ENCODE data around the gene MRPL58. TPM values are rescaled to one million over a fixed set of nuclear protein-coding genes. Genes with fewer than 3 reads are reported as not detected.
"Not testable (repeated sequence)": the region's sequence is repeated elsewhere in the genome, so short reads cannot be mapped to it uniquely, and the experiment has no call there.

MRPL58 gene
- total RNA-seq = 10 to 100 TPM; 32.2 to 36.2 TPM

GRCh38 chr17:75012346-75013091 lies at the start of gene MRPL58:
Gene MRPL58, plus strand, starts transcription at chr17:75012670. Its CDS starts 17 bp downstream, at chr17:75012687.
- Mint-ChIP-seq H3K36me3 (peaks cover 4% of the 10 kb centered on the region), H3K27ac (peak within 1 kb of the TSS; percentile 70), H3K4me3 (peak within 1 kb of the TSS; percentile 95), H3K9me3 (no peaks in the 10 kb centered on the region), H3K4me1 (peaks cover 19% of the 10 kb centered on the region), H3K27me3 (peaks cover 2% of the 10 kb centered on the region)
- DNase-seq (peak; percentile 88), ATAC-seq (ENCODE audit: low read depth) (peak; percentile 90)
- POLR2A ChIA-PET = interaction anchor here (0.6 to 3.2 kb wide), 35 partner anchors 8 to 726 kb away, joined by 3 to 25 read pairs (median 5); partner anchors contain the start of genes ARMC7, ATP5PD, CDR2L and FDXR

- Mint-ChIP-seq H3K9me3 (no peaks in the 10 kb centered on the region), H3K27ac (no peak overlapping the region), H3K27me3 (peaks cover 5% of the 10 kb centered on the region), H3K4me3 (no peak overlapping the region), H3K4me1 (peaks cover 7% of the 10 kb centered on the region), H3K36me3 (no peaks in the 10 kb centered on the region)
- ATAC-seq (ENCODE audit: low read depth) (no peak), DNase-seq (no peak)
- POLR2A ChIA-PET = no interaction called here
These were observed 48.8 kb upstream of the MRPL58 start for GRCh38 chr17:74963656-74964055.

DNA sequence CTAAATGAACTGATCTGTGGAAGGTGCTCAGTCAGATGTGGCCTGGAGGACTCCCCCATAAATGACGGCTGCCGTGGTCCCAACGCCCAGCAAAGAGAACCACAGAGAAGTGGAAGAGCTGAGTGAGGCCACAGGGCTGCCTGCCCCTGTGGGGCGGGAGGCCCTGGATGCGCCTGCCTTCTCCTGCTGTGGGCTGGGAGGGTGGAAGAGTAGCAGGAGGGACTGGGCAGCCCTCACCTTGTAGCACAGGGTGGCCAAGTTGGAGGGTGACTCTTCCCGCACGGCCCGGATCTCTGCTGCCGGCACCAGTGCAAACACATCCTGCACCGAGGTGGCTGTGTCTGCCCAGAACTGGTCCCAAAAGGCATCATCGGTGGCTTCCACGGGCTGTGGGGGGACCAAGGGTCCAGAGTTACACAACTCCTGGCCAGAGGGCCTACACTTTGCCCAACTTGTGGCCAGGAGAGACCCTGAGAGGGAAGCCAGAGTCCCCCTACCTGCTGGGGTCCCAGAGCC lies 48.2 kb upstream of the MRPL58 start:
- peaks cover 5% of the 10 kb centered on the region for H3K27me3 Mint-ChIP-seq
- DNase-seq (no peak), ATAC-seq (ENCODE audit: low read depth) (no peak)
- H3K36me3 Mint-ChIP-seq = no peaks in the 10 kb centered on the region
- H3K4me1 Mint-ChIP-seq = peaks cover 7% of the 10 kb centered on the region
- H3K9me3 Mint-ChIP-seq = no peaks in the 10 kb centered on the region
- POLR2A ChIA-PET = no interaction called here
- no peak overlapping the region for H3K4me3 Mint-ChIP-seq
- no peak overlapping the region for H3K27ac Mint-ChIP-seq

GRCh38 chr17:74964988-74965622 lies 47.4 kb upstream of the MRPL58 start:
- POLR2A ChIA-PET = no interaction called here

GRCh38 chr17:74968361-74968780 lies 44.1 kb upstream of the MRPL58 start:
- no peak for DNase-seq
- POLR2A ChIA-PET = interaction anchor here (0.7 kb wide), 1 partner anchor 68 kb away, joined by 3 read pairs; no protein-coding TSS in a partner anchor
- peaks cover 23% of the 10 kb centered on the region for H3K27me3 Mint-ChIP-seq
- H3K9me3 Mint-ChIP-seq = no peaks in the 10 kb centered on the region
- H3K27ac Mint-ChIP-seq = no peak overlapping the region
- no peak for ATAC-seq (ENCODE audit: low read depth)
- no peak overlapping the region for H3K4me3 Mint-ChIP-seq
- H3K36me3 Mint-ChIP-seq = no peaks in the 10 kb centered on the region
- peaks cover 6% of the 10 kb centered on the region for H3K4me1 Mint-ChIP-seq

More at GRCh38 chr17:74964988-74965622, 47.4 kb upstream of the MRPL58 start:
- DNase-seq (no peak), ATAC-seq (ENCODE audit: low read depth) (no peak)
- Mint-ChIP-seq H3K4me3 (no peak overlapping the region), H3K27ac (peak overlapping the region; percentile 37), H3K27me3 (peaks cover 5% of the 10 kb centered on the region), H3K9me3 (no peaks in the 10 kb centered on the region), H3K4me1 (peaks cover 7% of the 10 kb centered on the region), H3K36me3 (no peaks in the 10 kb centered on the region)

DNA sequence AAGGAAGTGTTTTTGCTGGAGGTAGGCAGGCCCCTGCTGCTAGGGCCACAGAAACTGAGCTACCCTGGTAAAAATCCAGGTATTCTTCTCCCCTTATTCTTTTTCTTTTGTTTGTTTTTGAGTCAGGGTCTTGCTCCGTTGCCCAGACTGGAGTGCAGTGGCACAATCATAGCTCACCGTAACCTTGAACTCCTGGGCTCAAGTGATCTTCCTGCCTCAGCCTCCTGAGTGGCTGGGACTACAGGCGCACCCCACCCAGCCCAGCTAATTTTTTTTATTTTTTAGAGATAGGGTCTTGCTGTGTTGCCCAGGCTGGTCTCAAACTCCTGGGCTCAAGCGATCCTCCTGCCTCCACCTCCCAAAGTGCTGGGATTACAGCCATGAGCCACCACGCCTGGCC lies 43.0 kb upstream of the MRPL58 start:
- Mint-ChIP-seq H3K27me3 (peaks cover 34% of the 10 kb centered on the region), H3K27ac (peak overlapping the region; percentile 9)
- H3K4me3 Mint-ChIP-seq; H3K9me3 Mint-ChIP-seq; ATAC-seq (ENCODE audit: low read depth); H3K36me3 Mint-ChIP-seq; DNase-seq; H3K4me1 Mint-ChIP-seq; POLR2A ChIA-PET: not testable (repeated sequence)

DNA sequence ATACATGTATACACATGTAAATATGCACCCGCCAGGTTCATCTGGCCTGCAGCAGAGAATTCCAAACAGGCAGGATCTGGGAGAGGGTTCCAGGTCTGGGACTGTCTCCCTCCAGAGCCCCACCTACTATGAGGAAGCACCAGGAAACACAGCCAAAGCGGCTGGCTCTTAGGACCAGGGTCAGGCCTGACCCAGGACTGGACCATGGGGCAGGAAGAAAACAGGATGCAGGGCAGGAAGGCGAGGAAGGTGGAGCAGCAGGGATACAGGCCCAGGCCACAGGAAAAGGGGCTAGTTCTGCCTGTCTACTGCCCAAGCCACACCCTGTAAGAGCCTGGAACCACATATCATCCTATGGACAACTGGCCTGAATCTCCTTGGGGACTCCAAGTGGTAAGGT lies 42.1 kb upstream of the MRPL58 start:
- Mint-ChIP-seq H3K9me3 (no peaks in the 10 kb centered on the region), H3K27me3 (peaks cover 38% of the 10 kb centered on the region), H3K36me3 (no peaks in the 10 kb centered on the region), H3K4me3 (no peak overlapping the region), H3K27ac (no peak overlapping the region), H3K4me1 (peaks cover 6% of the 10 kb centered on the region)
- DNase-seq (no peak), ATAC-seq (ENCODE audit: low read depth) (no peak)
- POLR2A ChIA-PET = no interaction called here

GRCh38 chr17:74971069-74971841 lies 41.2 kb upstream of the MRPL58 start:
- Mint-ChIP-seq H3K4me1 (peaks cover 5% of the 10 kb centered on the region), H3K4me3 (peak overlapping the region; percentile 42), H3K27me3 (peaks cover 43% of the 10 kb centered on the region), H3K36me3 (no peaks in the 10 kb centered on the region), H3K27ac (no peak overlapping the region), H3K9me3 (no peaks in the 10 kb centered on the region)
- POLR2A ChIA-PET = interaction anchor here (1.4 to 1.7 kb wide), 2 partner anchors 17 to 42 kb away, joined by 3 to 5 read pairs; partner anchors contain the start of gene MRPL58
- ATAC-seq (ENCODE audit: low read depth) (no peak), DNase-seq (no peak)

DNA sequence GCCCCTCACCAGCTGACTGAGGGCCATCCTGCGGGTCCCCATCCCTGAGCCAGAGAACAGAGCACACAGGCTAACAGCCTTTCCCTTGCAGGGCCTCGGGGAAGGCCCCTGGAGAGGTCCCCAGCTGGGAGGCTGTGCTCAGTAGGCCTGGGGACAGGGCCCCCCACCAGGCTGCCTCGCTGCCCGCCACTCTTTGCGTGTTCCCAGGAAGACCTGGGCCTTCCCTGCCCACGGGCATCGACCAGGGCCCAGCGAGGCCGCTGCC lies 40.7 kb upstream of the MRPL58 start:
- Mint-ChIP-seq H3K9me3 (no peaks in the 10 kb centered on the region), H3K4me1 (peaks cover 3% of the 10 kb centered on the region), H3K27ac (no peak overlapping the region), H3K27me3 (peaks cover 44% of the 10 kb centered on the region), H3K4me3 (peak overlapping the region; percentile 42), H3K36me3 (no peaks in the 10 kb centered on the region)
- ATAC-seq (ENCODE audit: low read depth) = no peak
- POLR2A ChIA-PET = interaction anchor here (1.4 to 1.7 kb wide), 2 partner anchors 16 to 41 kb away, joined by 3 to 5 read pairs; partner anchors contain the start of gene MRPL58
- DNase-seq = no peak

- peak; percentile 82 for DNase-seq
- Mint-ChIP-seq H3K27ac (no peak within 1 kb of the TSS), H3K27me3 (peaks cover 44% of the 10 kb centered on the region), H3K36me3 (no peaks in the 10 kb centered on the region), H3K9me3 (no peaks in the 10 kb centered on the region), H3K4me3 (peak within 1 kb of the TSS; percentile 71), H3K4me1 (peaks cover 3% of the 10 kb centered on the region)
- POLR2A ChIA-PET = interaction anchor here (0.6 to 1.7 kb wide), 7 partner anchors 10 to 232 kb away, joined by 3 to 5 read pairs (median 3); partner anchors contain the start of genes ARMC7 and MRPL58
- peak; percentile 83 for ATAC-seq (ENCODE audit: low read depth)
These were observed 40.1 kb upstream of the MRPL58 start, which contains the start of gene HID1 for GRCh38 chr17:74972107-74972972. Gene HID1, minus strand, starts transcription at chr17:74972759. Its CDS starts 103 bp downstream, at chr17:74972656.

GRCh38 chr17:74972973-74973328 lies 39.5 kb upstream of the MRPL58 start:
- DNase-seq = no peak
- Mint-ChIP-seq H3K27ac (no peak overlapping the region), H3K4me1 (peaks cover 3% of the 10 kb centered on the region), H3K9me3 (no peaks in the 10 kb centered on the region), H3K36me3 (no peaks in the 10 kb centered on the region), H3K27me3 (peaks cover 44% of the 10 kb centered on the region), H3K4me3 (peak overlapping the region; percentile 71)
- ATAC-seq (ENCODE audit: low read depth) = no peak
- POLR2A ChIA-PET = interaction anchor here (0.6 to 1.7 kb wide), 7 partner anchors 11 to 231 kb away, joined by 3 to 7 read pairs (median 4); partner anchors contain the start of genes ARMC7 and MRPL58

DNA sequence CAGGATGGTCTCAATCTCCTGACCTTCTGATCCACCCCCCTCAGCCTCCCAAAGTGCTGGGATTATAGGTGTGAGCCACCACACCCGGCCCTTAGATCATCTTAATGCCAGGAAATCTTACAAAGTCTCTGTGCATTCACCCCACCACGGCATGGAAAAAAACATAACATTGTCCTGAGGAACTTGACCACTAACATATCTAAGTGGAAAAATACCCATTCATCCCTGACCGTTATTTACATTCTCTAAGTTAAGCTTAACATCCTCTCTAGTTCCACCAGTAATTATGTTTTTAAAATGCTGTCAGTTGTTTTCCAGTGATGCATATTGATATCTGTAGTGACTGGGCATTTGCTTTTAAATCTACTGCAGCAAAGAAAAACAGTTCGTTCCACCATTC lies 36.5 kb upstream of the MRPL58 start:
- no peak for ATAC-seq (ENCODE audit: low read depth)
- no peaks in the 10 kb centered on the region for H3K9me3 Mint-ChIP-seq
- H3K36me3 Mint-ChIP-seq = no peaks in the 10 kb centered on the region
- H3K27me3 Mint-ChIP-seq = peaks cover 55% of the 10 kb centered on the region
- POLR2A ChIA-PET = no interaction called here
- no peak overlapping the region for H3K27ac Mint-ChIP-seq
- no peak overlapping the region for H3K4me3 Mint-ChIP-seq
- DNase-seq = no peak
- H3K4me1 Mint-ChIP-seq = peaks cover 5% of the 10 kb centered on the region
